ENCODE data around the gene NPTX2. TPM values are rescaled to one million over a fixed set of nuclear protein-coding genes. Genes with fewer than 3 reads are reported as not detected.

NPTX2 gene
- total RNA-seq, 1 donor from 2014 or later = 23.8 TPM

DNA sequence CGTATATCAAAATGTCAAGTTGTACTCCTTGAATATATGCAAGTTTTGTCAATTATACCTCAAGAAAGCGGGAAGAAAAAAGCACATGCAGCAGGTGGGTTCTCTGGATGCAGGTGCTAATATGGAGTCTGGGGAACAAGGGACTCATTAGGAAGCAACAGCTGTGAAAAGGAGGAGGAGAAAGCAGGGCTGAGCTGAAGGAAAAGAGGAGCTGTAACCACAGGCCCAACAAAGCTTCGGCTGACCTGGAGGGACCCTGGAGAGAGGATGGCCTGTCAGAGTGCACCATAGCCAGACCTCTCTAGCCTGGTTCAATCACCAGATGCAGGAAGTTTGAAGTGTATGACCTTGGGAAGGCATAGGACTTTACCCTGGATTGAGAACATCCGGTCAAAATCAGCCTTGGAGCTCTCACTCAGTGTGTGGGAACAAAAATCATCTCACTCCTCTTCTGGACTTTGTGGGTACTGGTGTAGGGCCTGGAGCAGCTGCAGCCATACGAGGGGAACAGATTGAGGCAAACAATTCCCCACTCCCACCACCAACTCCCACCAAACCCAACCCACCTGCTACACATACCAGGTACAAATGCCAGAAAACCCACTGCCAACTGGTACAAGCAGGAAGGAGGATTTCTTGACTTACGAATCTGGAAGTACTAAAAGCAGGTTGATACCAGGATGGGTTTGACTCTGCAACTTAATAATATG, 36.7 kb downstream of the NPTX2 start:
- no peak for DNase-seq (ENCODE audit: low spot score)

- DNase-seq (ENCODE audit: low spot score) = no peak
These were observed 37.6 kb downstream of the NPTX2 start for GRCh38 chr7:98654524-98655272.

DNA sequence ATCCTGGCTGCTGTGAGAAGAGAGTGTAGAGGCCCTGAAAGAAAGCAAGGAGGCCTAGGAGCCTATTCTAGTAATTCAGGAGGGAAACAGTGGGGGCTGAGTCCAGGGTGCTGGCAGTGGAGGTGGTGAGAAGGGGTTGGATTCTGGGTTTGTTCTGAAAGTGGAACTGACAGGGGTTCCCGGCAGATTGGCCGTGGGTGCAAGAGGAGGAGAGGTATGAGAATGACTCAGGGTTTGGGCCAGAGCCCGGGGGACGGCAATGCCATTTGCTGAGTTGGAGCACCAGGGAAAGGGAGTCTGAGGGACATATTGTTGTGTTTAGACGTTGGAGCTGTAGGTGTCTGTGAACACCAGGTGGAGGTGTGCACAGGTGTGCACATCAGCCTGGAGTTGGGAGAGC, 38.5 kb downstream of the NPTX2 start:
- no peak for DNase-seq (ENCODE audit: low spot score)

- no peak for DNase-seq (ENCODE audit: low spot score)
These were observed 39.8 kb downstream of the NPTX2 start for GRCh38 chr7:98656899-98657298.

- DNase-seq (ENCODE audit: low spot score) = no peak
These were observed 40.7 kb downstream of the NPTX2 start for GRCh38 chr7:98657736-98658135.

DNA sequence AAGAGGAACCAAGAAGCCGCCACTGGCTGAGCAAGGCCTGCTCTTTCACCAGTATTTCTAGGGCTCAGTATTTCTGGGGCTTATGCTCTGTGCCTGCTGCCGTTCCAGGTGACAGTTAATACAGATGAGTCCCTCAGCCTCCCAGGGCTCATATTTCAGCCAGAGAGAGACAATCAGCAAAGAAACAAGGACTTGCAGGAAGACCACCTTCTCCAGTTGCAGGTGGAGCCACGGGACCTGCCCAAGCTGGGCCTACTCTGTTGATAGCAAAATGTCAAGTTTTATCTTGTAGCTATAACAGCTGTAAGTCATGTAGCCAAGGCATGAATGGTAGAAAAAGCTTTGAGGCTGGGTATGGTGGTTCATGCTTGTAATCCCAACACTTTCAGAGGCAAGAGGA, 42.7 kb downstream of the NPTX2 start:
- no peak for DNase-seq (ENCODE audit: low spot score)

DNA sequence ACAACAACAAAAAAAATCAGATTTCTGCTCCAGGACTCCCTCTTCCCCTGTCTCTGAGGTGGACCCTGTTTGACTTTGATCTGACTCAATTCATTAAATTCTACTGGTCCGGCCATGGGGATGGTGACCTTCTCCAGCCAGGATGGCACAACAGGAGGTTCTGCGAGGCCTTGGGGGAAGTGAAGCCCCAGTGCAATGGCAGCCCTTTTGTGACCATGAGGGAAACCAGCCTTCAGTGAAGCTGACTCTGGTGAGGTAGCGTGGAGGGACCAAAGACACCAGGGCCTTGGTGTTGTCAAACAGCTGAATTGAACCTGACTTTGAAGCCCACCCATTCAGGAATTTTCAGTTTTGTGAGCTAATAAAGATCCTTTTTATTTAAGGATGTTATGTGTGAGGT, 44.5 kb downstream of the NPTX2 start:
- no peak for DNase-seq (ENCODE audit: low spot score)

DNA sequence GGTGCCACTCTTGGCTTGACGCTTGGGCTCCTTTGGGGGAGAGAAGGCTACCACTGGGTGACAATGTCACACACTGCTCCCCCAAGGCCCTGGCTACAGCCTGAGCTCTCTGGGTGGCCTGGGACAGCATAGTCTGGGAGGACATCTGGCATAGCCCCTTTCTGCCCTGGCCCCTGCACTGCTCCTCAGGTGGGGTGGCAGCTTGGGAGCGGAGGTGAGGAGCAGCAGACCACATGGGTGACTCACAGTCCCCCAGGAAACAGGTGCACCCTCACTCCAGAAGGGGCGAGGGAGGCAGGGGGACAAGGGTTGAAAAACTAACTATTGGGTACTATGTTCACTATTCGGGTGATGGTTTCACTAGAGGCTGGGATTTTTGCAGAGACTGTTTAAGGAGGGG, 45.2 kb downstream of the NPTX2 start:
- DNase-seq (ENCODE audit: low spot score) = no peak

- no peak for DNase-seq (ENCODE audit: low spot score)
These were observed 47.8 kb downstream of the NPTX2 start for GRCh38 chr7:98664882-98665281.

- DNase-seq (ENCODE audit: low spot score) = no peak
These were observed 51.2 kb downstream of the NPTX2 start for GRCh38 chr7:98668255-98668654.

GRCh38 chr7:98669329-98670000, 52.4 kb downstream of the NPTX2 start:
- no peak for DNase-seq (ENCODE audit: low spot score)

DNA sequence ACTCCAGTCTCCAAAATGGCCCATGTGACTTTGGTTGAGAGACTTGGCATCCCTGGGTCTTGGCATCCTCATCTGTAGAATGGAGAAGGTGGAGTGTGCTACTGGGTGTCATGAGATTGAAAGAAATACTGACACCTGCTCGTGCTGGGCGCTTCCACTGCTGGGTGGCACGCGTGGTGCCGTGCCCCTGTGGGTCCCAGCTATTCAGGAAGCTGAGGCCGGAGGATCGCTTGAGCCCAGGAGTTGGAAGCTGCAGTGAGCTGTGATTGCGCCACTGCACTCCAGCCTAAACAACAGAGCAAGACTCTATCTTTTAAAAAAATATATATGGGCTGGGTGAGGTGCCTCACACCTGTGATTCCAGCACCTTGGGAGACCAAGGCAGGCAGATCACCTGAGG, 53.1 kb downstream of the NPTX2 start:
- no peak for DNase-seq (ENCODE audit: low spot score)

GRCh38 chr7:98671733-98672331, 54.7 kb downstream of the NPTX2 start:
- no peak for DNase-seq (ENCODE audit: low spot score)

DNA sequence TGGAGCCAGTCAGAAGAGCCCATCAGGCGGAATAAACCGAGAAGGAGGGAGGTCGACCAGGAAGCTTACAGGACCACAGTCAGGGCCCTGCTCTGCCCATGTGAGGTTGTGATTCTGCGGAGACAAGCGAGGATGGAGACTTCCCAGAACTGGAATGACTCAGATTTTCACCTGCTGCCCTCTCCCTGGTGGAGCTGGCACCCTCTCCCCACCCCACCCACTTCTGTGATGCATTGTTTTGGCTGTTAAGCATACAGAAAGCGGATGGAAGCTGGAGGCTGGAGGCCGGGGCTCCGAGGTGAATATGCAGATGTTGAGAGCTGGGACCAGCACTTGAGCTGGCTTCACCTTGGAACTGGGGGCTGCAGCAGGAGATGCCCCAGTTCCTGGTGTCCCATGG, 57.4 kb downstream of the NPTX2 start:
- DNase-seq (ENCODE audit: low spot score) = no peak

DNA sequence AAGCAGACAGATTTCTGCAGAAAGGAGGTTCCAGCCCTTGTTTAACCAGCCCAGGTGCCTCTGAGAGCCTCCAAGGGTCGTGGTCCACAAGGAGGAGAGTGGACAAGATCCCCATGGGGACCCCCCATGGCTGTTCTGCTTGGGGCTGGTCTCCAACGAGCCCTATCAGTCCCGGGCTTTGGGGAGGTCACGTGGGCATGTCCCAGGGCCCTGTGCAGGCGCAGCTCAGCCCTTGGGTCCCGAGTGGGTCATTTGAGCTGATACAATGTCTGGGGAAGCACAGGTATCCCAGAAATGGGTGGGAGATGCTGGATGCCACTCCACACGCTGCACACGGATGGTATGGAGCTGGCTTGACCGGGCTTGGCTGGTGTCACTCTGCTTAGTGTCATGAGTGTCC, 57.8 kb downstream of the NPTX2 start:
- DNase-seq (ENCODE audit: low spot score) = no peak

DNA sequence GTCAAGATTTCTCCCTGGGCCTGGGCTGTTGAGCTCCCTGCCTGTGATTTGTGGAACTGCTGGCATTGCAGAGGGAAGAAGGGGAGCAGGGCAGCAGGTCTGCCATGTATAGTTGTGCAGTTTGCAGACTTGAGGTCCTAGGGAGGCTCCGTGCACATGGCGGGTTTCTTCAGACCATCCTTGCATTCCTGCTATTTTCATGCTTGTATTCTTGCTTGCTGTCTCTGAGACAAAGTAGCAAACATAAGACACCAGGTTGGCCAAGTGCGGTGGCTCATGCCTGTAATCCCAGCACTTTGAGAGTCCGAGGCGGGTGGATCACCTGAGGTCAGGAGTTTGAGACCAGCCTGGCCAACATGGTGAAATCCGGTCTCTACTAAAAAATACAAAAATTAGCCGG, 61.1 kb downstream of the NPTX2 start:
- no peak for DNase-seq (ENCODE audit: low spot score)

Other genes with a start within 250 kb of the NPTX2 start
- gene BAIAP2L1, start 216.2 kb upstream of the NPTX2 start, total RNA-seq = 4.6 TPM